Suprapubic skin (tissue), 4 donors: ENCODE data around the gene CCDC196. TPM values are rescaled to one million over a fixed set of nuclear protein-coding genes. Genes with fewer than 3 reads are reported as not detected.

ENCODE experiments used
- DNase-seq, 2 donors: peaks; one replicate each; pipeline ENCODE4 v3.0.0-alpha.2; 2019; ENCODE audit warnings: low spot score in 2 of 2
- H3K27ac ChIP-seq: fragments of 200-600 bp; sonication (generic); one replicate; pipeline ENCODE4 v1.5.1; 2019
- H3K27me3 ChIP-seq: fragments of 200-600 bp; sonication (generic); one replicate; pipeline ENCODE4 v1.5.1; 2019
- H3K36me3 ChIP-seq: fragments of 200-600 bp; sonication (generic); one replicate; pipeline ENCODE4 v1.5.1; 2019
- H3K4me1 ChIP-seq: fragments of 200-600 bp; sonication (generic); one replicate; pipeline ENCODE4 v1.5.1; 2019
- H3K4me3 ChIP-seq: fragments of 200-600 bp; sonication (generic); one replicate; pipeline ENCODE4 v1.5.1; 2019; ENCODE audit warnings: mild to moderate bottlenecking
- H3K9me3 ChIP-seq: fragments of 200-600 bp; sonication (generic); one replicate; pipeline ENCODE4 v1.5.1; 2019
- EP300 ChIP-seq: sonication (generic); formaldehyde crosslinking; IDR thresholded peaks from one replicate; pipeline ENCODE4 v1.6.1; 2017; ENCODE audit warnings: antibody characterized with exemption
- POLR2A ChIP-seq, 2 donors: fragments of 450-650 bp; IDR thresholded peaks; one replicate each; pipeline ENCODE4 v1.6.1; 2017; ENCODE audit warnings: antibody characterized with exemption in 2 of 2, mild to moderate bottlenecking in 2 of 2, moderate library complexity in 2 of 2
- POLR2AphosphoS5 ChIP-seq, 3 donors: sonication (generic); formaldehyde crosslinking; IDR thresholded peaks; one replicate each; pipeline ENCODE4 v1.6.1; 2017; ENCODE audit warnings: antibody characterized with exemption in 3 of 3
- WGBS: methylation state at CpG from one replicate; pipeline ENCODE4 v1.1.5; 2018; 5-methylcytosine and 5-hydroxymethylcytosine counted together
- total RNA-seq, 4 donors: library from RNA; depleted of rRNA; stranded (reverse); fragments of >200 nt; gene quantifications; one replicate each; pipeline ENCODE4 v1.1.0, GENCODE V29; 2016
- TF ChIP-seq, protein P1 (sequence below), 2 donors: fragments of 200-600 bp in 1 of 2; fragments of 450-650 bp in 1 of 2; sonication (generic) in 1 of 2; IDR thresholded peaks; one replicate each; pipeline ENCODE4 v1.5.1; 2016 to 2019; ENCODE audit warnings: antibody characterized with exemption in 2 of 2, mild to moderate bottlenecking in 1 of 2, moderate library complexity in 1 of 2

Gene CCDC196
- total RNA-seq, 4 donors from 2014 or later: not detected

DNA sequence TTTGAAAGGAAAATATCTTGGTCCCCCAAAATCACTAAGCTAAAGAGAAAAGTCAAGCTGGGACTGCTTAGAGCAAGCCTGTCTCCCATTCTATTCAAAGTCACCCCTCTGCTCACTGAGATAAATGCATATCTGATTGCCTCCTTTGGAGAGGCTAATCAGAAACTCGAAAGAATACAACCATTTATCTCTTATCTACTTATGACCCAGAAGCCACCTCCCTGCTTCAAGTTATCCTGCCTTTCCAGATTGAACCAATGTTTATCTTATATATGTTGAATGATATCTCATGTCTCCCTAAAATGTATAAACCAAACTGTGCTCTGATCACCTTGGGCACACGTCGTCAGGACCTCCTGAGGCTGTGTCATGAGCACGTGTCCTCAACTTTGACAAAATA lies 14.6 kb upstream of the CCDC196 start:
- Histone ChIP-seq H3K36me3 (no peaks in the 10 kb centered on the region), H3K9me3 (peaks cover 4% of the 10 kb centered on the region), H3K27ac (no peak overlapping the region), H3K4me1 (no peaks in the 10 kb centered on the region), H3K27me3 (no peaks in the 10 kb centered on the region), H3K4me3 (no peak overlapping the region)
- DNase-seq: no peak
- WGBS: 86% methylated on average over 4 of the region's 4 CpGs
- no peak for TF ChIP-seq POLR2AphosphoS5 (IDR thresholded peaks at IDR 0.05)
- no peak for TF ChIP-seq POLR2A (IDR thresholded peaks at IDR 0.05)
- TF ChIP-seq EP300: no peak
- TF ChIP-seq, protein P1, sequence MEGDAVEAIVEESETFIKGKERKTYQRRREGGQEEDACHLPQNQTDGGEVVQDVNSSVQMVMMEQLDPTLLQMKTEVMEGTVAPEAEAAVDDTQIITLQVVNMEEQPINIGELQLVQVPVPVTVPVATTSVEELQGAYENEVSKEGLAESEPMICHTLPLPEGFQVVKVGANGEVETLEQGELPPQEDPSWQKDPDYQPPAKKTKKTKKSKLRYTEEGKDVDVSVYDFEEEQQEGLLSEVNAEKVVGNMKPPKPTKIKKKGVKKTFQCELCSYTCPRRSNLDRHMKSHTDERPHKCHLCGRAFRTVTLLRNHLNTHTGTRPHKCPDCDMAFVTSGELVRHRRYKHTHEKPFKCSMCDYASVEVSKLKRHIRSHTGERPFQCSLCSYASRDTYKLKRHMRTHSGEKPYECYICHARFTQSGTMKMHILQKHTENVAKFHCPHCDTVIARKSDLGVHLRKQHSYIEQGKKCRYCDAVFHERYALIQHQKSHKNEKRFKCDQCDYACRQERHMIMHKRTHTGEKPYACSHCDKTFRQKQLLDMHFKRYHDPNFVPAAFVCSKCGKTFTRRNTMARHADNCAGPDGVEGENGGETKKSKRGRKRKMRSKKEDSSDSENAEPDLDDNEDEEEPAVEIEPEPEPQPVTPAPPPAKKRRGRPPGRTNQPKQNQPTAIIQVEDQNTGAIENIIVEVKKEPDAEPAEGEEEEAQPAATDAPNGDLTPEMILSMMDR (IDR thresholded peaks at IDR 0.05): no peak

DNA sequence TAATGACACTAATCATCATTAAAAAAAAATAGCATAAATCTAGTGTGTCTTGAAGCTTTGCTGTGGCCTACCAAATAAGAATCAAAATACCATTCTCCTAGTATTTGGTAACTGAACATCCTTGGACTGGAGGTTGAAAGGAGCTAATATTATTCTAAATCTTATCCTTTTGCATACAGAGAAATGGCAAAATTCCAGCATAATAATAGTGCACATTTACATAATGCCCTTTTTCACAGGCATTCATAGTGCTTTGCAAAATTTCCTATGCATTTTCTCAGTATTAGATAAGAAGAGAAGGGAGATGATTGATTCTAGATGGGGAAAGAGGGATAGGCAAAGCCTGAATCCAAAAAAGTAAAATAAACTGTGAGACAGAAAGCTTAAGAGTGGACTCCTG lies 13.9 kb upstream of the CCDC196 start:
- H3K27ac ChIP-seq: no peak overlapping the region
- no peaks in the 10 kb centered on the region for H3K36me3 ChIP-seq
- no peak for DNase-seq
- H3K9me3 ChIP-seq: peaks cover 4% of the 10 kb centered on the region
- H3K27me3 ChIP-seq: no peaks in the 10 kb centered on the region
- H3K4me1 ChIP-seq: no peaks in the 10 kb centered on the region
- no peak overlapping the region for H3K4me3 ChIP-seq
- TF ChIP-seq, protein P1 (IDR thresholded peaks at IDR 0.05): no peak
- TF ChIP-seq POLR2A (IDR thresholded peaks at IDR 0.05) (no peak), EP300 (no peak), POLR2AphosphoS5 (IDR thresholded peaks at IDR 0.05) (no peak)

GRCh38 chr14:66473223-66473622 lies 12.9 kb upstream of the CCDC196 start:
- Histone ChIP-seq H3K27me3 (no peaks in the 10 kb centered on the region), H3K36me3 (no peaks in the 10 kb centered on the region), H3K4me3 (no peak overlapping the region), H3K9me3 (peaks cover 4% of the 10 kb centered on the region), H3K4me1 (no peaks in the 10 kb centered on the region), H3K27ac (no peak overlapping the region)
- DNase-seq: no peak
- TF ChIP-seq, protein P1 (IDR thresholded peaks at IDR 0.05): no peak
- TF ChIP-seq EP300 (no peak), POLR2A (IDR thresholded peaks at IDR 0.05) (no peak), POLR2AphosphoS5 (IDR thresholded peaks at IDR 0.05) (no peak)
- 71% methylated on average over 2 of the region's 2 CpGs for WGBS

- H3K27me3 ChIP-seq: no peaks in the 10 kb centered on the region
- DNase-seq: no peak
- WGBS: 5% methylated on average over 1 of the region's 1 CpG
- no peaks in the 10 kb centered on the region for H3K4me1 ChIP-seq
- H3K9me3 ChIP-seq: no peaks in the 10 kb centered on the region
- H3K36me3 ChIP-seq: no peaks in the 10 kb centered on the region
- no peak for TF ChIP-seq EP300
- no peak for TF ChIP-seq POLR2A (IDR thresholded peaks at IDR 0.05)
- TF ChIP-seq POLR2AphosphoS5 (IDR thresholded peaks at IDR 0.05): no peak
- TF ChIP-seq, protein P1 (IDR thresholded peaks at IDR 0.05): no peak
- H3K27ac ChIP-seq: no peak overlapping the region
- H3K4me3 ChIP-seq: no peak overlapping the region
These were observed 9.2 kb upstream of the CCDC196 start for GRCh38 chr14:66476964-66477363.

GRCh38 chr14:66477567-66477966 lies 8.6 kb upstream of the CCDC196 start:
- H3K27ac ChIP-seq: no peak overlapping the region
- no peak overlapping the region for H3K4me3 ChIP-seq
- H3K36me3 ChIP-seq: no peaks in the 10 kb centered on the region
- no peak for DNase-seq
- TF ChIP-seq POLR2AphosphoS5 (IDR thresholded peaks at IDR 0.05): no peak
- no peak for TF ChIP-seq POLR2A (IDR thresholded peaks at IDR 0.05)
- TF ChIP-seq, protein P1 (IDR thresholded peaks at IDR 0.05): no peak
- no peak for TF ChIP-seq EP300
- H3K27me3 ChIP-seq: no peaks in the 10 kb centered on the region
- H3K9me3 ChIP-seq: no peaks in the 10 kb centered on the region
- H3K4me1 ChIP-seq: peaks cover 2% of the 10 kb centered on the region
